ENCODE measurements around the gene HBD. TPM values are rescaled to one million over a fixed set of nuclear protein-coding genes. Genes with fewer than 3 reads are reported as not detected.

Gene HBD
- total RNA-seq, 2 donors from 2014 or later: 1.6 TPM; not detected in 1

Other genes with a start within 250 kb of the HBD start
- not detected for gene OR51L1, start 239.6 kb downstream of the HBD start, total RNA-seq
- gene OR52J3, start 188.0 kb downstream of the HBD start, total RNA-seq: not detected
- gene OR52E2, start 174.9 kb downstream of the HBD start, total RNA-seq: not detected
- not detected for gene OR52E1, start 164.9 kb downstream of the HBD start, total RNA-seq
- gene OR52A5, start 96.1 kb downstream of the HBD start, total RNA-seq: not detected
- not detected for gene OR52A1, start 79.7 kb downstream of the HBD start, total RNA-seq
- gene OR51V1, start 33.8 kb downstream of the HBD start, total RNA-seq: not detected
- not detected for gene HBB, start 7.4 kb downstream of the HBD start, total RNA-seq
- not detected for gene HBG1, start 15.4 kb upstream of the HBD start, total RNA-seq
- gene HBG2, start 20.3 kb upstream of the HBD start, total RNA-seq: under 1 TPM in 1 of 2 donors, not detected in 1; 0.41 TPM
- not detected for gene HBE1, start 35.5 kb upstream of the HBD start, total RNA-seq
- not detected for gene OR51B4, start 67.5 kb upstream of the HBD start, total RNA-seq
- not detected for gene OR51B2, start 89.8 kb upstream of the HBD start, total RNA-seq
- under 1 TPM in 1 of 2 donors, not detected in 1; 0.34 TPM for gene OR51B5, start 109.0 kb upstream of the HBD start, total RNA-seq
- gene OR51B6, start 117.0 kb upstream of the HBD start, total RNA-seq: not detected
- not detected for gene OR51M1, start 149.3 kb upstream of the HBD start, total RNA-seq
- gene OR51Q1, start 187.6 kb upstream of the HBD start, total RNA-seq: not detected
- not detected for gene OR51I1, start 207.0 kb upstream of the HBD start, total RNA-seq
- gene OR51I2, start 214.8 kb upstream of the HBD start, total RNA-seq: not detected